Measurements from ENCODE around the gene CNTFR.

The CNTFR gene

DNA sequence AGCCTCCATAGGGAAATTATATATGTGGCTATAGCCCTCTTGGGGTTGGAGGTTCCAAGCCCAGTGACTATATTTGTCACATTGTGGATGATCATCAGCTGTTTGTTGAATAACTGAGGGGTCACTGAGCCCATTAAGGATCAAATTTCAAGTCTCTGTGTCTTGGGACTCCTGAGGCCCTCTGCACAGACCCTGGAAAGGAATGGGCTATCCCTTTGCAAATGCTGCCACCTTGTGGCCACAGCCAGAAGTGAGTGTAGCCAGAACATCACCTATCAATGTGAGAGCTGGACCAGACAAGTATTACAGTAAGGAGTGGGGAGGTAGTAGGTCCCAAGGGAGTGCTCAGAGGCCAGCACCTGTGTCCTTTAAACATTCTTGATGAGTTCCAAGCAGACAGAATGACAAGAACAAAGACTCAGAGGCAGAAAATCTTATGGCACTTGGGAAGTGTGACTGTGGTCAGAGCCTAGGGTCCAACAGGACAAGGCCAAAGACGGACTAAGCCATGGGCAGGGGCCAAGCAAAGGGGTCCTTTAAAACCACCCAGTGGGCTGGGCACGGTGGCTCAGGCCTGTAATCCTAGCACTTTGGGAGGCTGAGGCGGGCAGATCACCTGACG, 14.2 kb upstream of the CNTFR start:
- Mint-ChIP-seq H3K4me3 (peak overlapping the region in 1 of 3 experiments; percentile 2), H3K4me1 (peaks cover 12% of the 10 kb centered on the region), H3K27ac (peak overlapping the region in 1 of 3 experiments; percentile 12), H3K27me3 (ENCODE audit: low read depth) (peaks cover 15% of the 10 kb centered on the region), H3K9me3 (no peaks in the 10 kb centered on the region), H3K36me3 (ENCODE audit: low read depth) (no peaks in the 10 kb centered on the region)
- TF ChIP-seq, protein P1, sequence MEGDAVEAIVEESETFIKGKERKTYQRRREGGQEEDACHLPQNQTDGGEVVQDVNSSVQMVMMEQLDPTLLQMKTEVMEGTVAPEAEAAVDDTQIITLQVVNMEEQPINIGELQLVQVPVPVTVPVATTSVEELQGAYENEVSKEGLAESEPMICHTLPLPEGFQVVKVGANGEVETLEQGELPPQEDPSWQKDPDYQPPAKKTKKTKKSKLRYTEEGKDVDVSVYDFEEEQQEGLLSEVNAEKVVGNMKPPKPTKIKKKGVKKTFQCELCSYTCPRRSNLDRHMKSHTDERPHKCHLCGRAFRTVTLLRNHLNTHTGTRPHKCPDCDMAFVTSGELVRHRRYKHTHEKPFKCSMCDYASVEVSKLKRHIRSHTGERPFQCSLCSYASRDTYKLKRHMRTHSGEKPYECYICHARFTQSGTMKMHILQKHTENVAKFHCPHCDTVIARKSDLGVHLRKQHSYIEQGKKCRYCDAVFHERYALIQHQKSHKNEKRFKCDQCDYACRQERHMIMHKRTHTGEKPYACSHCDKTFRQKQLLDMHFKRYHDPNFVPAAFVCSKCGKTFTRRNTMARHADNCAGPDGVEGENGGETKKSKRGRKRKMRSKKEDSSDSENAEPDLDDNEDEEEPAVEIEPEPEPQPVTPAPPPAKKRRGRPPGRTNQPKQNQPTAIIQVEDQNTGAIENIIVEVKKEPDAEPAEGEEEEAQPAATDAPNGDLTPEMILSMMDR (IDR thresholded peaks at IDR 0.05; ENCODE audit: unreplicated experiment in 3 of 3), result peak; percentile 90 to 92 (median 91)

DNA sequence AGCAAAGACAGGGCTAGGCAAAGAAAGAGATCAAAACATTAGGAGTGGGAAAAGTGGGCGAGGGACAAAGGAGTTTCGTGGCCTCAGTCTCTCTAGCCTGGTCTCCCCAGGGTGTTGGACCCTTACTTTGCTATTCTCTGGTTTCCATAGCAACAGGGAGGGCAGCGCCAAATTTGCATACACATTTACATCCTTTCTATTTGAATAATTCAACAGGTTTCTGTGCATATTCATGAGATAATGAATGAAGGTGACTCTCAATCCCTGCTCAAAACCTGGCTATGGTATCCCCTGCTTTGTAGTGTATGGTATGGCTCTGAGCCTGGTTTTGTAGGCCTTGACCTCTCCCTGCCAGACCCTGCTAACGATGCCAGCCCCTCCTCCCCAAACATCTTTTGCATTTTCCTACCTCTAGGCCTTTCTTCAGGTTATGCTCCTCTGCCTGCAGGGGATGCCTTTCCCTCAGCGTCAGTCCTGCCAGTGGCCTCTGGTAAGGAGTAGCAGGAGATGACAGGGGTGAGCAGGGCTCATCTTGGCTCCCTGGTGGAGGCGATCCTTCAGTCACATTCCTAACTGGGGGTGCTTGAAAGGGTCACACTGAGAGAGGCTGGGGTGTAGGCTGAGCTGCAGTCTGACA, 12.5 kb upstream of the CNTFR start:
- Mint-ChIP-seq H3K4me3 (no peak overlapping the region), H3K27ac (no peak overlapping the region), H3K4me1 (peaks cover 12% of the 10 kb centered on the region), H3K36me3 (ENCODE audit: low read depth) (no peaks in the 10 kb centered on the region), H3K9me3 (no peaks in the 10 kb centered on the region), H3K27me3 (ENCODE audit: low read depth) (peaks cover 20% of the 10 kb centered on the region)
- TF ChIP-seq, protein P1 (IDR thresholded peaks at IDR 0.05; ENCODE audit: unreplicated experiment in 3 of 3), result no peak

DNA sequence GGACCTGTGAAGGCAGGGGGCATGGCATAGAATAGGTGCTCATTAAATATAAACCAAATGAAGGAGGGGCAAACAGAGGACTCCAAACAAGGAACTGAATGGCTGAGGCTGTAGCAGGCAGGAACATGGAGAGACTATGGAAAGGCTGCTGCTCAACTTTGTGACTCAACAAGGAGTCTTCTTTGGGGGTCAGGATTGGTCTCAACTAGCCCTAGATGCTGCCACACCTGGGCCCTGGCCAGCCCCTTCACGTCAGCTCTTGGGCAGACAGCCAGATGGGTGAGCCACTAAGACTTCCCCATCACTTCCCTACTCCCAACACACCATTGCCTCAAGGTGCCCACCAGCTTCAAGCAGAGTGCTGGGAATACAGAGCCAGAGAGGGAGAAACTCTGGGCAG, 11.4 kb upstream of the CNTFR start:
- no peaks in the 10 kb centered on the region for H3K36me3 Mint-ChIP-seq (ENCODE audit: low read depth)
- no peaks in the 10 kb centered on the region for H3K9me3 Mint-ChIP-seq
- TF ChIP-seq, protein P1 (IDR thresholded peaks at IDR 0.05; ENCODE audit: unreplicated experiment in 3 of 3), result no peak

DNA sequence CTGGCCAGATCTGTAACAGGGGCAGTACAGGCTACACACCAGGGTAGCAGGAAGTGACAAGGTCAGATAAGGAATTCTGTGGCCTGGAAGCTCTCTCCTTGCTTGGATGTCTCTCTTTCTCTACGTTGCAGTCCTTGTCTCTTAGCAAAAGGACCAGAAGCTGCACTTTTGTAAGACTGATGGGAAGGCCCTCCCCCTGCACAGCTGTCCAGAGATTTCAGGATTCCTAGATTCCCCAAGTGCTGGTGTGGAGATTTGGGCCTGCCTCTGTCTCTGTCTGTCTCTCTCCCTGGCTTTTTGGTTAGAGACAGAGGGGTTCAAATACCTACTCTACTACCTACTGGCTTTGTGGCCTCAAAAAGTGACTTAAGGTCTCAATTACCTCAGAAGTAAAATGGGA, 10.0 kb upstream of the CNTFR start:
- TF ChIP-seq, protein P1 (IDR thresholded peaks at IDR 0.05; ENCODE audit: unreplicated experiment in 3 of 3), result no peak
- H3K36me3 Mint-ChIP-seq (ENCODE audit: low read depth), result no peaks in the 10 kb centered on the region
- no peak overlapping the region for H3K4me3 Mint-ChIP-seq
- H3K9me3 Mint-ChIP-seq, result no peaks in the 10 kb centered on the region
- H3K27ac Mint-ChIP-seq, result no peak overlapping the region
- H3K27me3 Mint-ChIP-seq (ENCODE audit: low read depth), result peaks cover 31% of the 10 kb centered on the region
- H3K4me1 Mint-ChIP-seq, result peaks cover 12% of the 10 kb centered on the region

More for the DNA sequence above, 11.4 kb upstream of the CNTFR start:
- Mint-ChIP-seq H3K27me3 (ENCODE audit: low read depth) (peaks cover 25% of the 10 kb centered on the region), H3K27ac (no peak overlapping the region), H3K4me1 (peaks cover 12% of the 10 kb centered on the region), H3K4me3 (no peak overlapping the region)

DNA sequence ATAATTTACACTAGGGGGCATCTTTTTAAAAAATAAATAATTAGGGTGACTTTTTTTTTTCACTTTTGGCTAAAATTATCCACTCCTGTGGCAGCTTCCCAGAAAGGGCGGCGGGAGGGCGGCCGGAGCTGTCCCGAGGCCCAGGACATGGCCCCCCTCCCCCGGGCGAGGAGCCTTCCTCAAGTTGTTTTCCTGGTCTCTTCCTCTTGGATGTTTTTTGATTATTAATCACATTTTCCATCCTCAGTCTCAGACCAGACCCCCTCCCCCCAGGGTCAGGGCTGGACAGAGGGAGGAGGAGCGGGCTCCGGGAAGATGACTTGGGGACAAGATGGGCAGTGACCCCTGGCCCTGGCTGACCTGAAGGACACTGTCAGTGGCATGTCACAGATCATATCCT, 4.7 kb upstream of the CNTFR start:
- no peaks in the 10 kb centered on the region for H3K9me3 Mint-ChIP-seq
- H3K27me3 Mint-ChIP-seq (ENCODE audit: low read depth), result peaks cover 63% of the 10 kb centered on the region
- H3K36me3 Mint-ChIP-seq (ENCODE audit: low read depth), result no peaks in the 10 kb centered on the region
- TF ChIP-seq, protein P1 (IDR thresholded peaks at IDR 0.05; ENCODE audit: unreplicated experiment in 3 of 3), result no peak
- peaks cover 20% of the 10 kb centered on the region for H3K4me1 Mint-ChIP-seq
- no peak overlapping the region for H3K4me3 Mint-ChIP-seq
- H3K27ac Mint-ChIP-seq, result no peak overlapping the region

Data from nephron (organoid).